ENCODE measurements around the gene CCIN.
A peak's percentile ranks its signal among the peaks of the same experiment; 100 is the strongest.
"Not testable (repeated sequence)": the region's sequence is repeated elsewhere in the genome, so short reads cannot be mapped to it uniquely, and the experiment has no call there.

Gene CCIN

DNA sequence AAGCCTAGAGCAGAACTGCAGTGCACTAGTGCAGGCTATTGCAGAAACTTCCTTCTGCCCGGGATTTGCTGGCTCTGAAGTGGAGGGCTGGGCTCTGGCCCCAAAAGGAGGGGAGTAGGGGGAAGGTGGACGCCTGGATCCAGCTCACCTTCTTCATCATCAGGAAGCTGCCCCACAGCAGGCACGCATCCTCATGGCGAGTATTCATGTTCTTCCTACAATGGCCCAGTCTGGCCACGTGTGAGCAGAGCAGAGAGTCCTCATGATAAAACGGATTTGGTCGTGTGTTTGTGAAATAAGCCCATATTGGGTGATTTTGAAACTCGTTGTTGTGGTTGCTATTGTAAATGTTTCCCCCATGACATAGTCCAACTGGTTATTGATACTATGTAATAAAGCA is 40.8 kb upstream of the CCIN start:
- no peak overlapping the region for H3K23ac ChIP-seq (ENCODE audit: low read depth, low read length, poor library complexity)
- DNase-seq (ENCODE audit: low spot score): no peak

GRCh38 chr9:36129139-36129538 is 40.0 kb upstream of the CCIN start:
- no peak overlapping the region for H4K8ac ChIP-seq (ENCODE audit: low read depth, low read length)
- H3K14ac ChIP-seq (ENCODE audit: low read length): no peak overlapping the region
- H2BK5ac ChIP-seq (ENCODE audit: low read length): no peak overlapping the region
- H4K91ac ChIP-seq (ENCODE audit: low read depth, low read length, poor library complexity): no peak overlapping the region
- H2BK12ac ChIP-seq (ENCODE audit: low read length): no peak overlapping the region
- no peak overlapping the region for H3K4ac ChIP-seq (ENCODE audit: low read length)
- no peak overlapping the region for H3K18ac ChIP-seq (ENCODE audit: low read length)
- no peak overlapping the region for H2AFZ ChIP-seq (ENCODE audit: low read length)
- no peak overlapping the region for H3K27ac ChIP-seq (replicated peaks; ENCODE audit: low read length)
- no peak overlapping the region for H3K9ac ChIP-seq (ENCODE audit: low read depth, low read length, poor library complexity)
- no peak overlapping the region for H3K4me3 ChIP-seq (ENCODE audit: low read length in 2 of 2)
- H2AK5ac ChIP-seq (ENCODE audit: low read depth, low read length): no peak overlapping the region
- WGBS, 2 donors (ENCODE audit: extremely low coverage in 2 of 2, insufficient read length in 2 of 2, insufficient replicate concordance in 1 of 2): no CpG with 5 or more reads among the region's 12 CpGs
- no peak overlapping the region for H2BK120ac ChIP-seq (ENCODE audit: low read depth, low read length)
- no peaks in the 10 kb centered on the region for H3K4me1 ChIP-seq (ENCODE audit: control insufficient read depth in 2 of 2, insufficient read depth in 1 of 2, low read depth in 1 of 2, low read length in 2 of 2)
- DNase-seq (ENCODE audit: low spot score): no peak
- no peak overlapping the region for H2BK15ac ChIP-seq (ENCODE audit: low read length)
- H3K9me3 ChIP-seq (replicated peaks in 1 of 2; ENCODE audit: control insufficient read depth in 2 of 2, insufficient read depth in 1 of 2, low read depth in 1 of 2, low read length in 2 of 2): no peaks in the 10 kb centered on the region
- no peaks in the 10 kb centered on the region for H3K79me1 ChIP-seq (ENCODE audit: low read depth, low read length)
- peaks cover 0 to under 1% of the 10 kb centered on the region in 2 donors for H3K36me3 ChIP-seq (replicated peaks in 1 of 2; ENCODE audit: control insufficient read depth in 2 of 2, insufficient read depth in 2 of 2, low read length in 2 of 2)
- H3K23ac ChIP-seq (ENCODE audit: low read depth, low read length, poor library complexity): no peak overlapping the region
- H3K4me2 ChIP-seq (ENCODE audit: insufficient read depth, low read length, poor library complexity, severe bottlenecking): no peak overlapping the region
- peaks cover 0 to 20% (median 0%) of the 10 kb centered on the region in 3 experiments for H3K27me3 ChIP-seq (ENCODE audit: control insufficient read depth in 3 of 3, insufficient read depth in 3 of 3, low read depth in 1 of 3, low read length in 3 of 3)

More for the DNA sequence above, 40.8 kb upstream of the CCIN start:
- Histone ChIP-seq H2BK120ac (ENCODE audit: low read depth, low read length) (no peak overlapping the region), H3K9ac (ENCODE audit: low read depth, low read length, poor library complexity) (no peak overlapping the region), H3K4me3 (ENCODE audit: low read length in 2 of 2) (peak overlapping the region in 1 of 2 donors; percentile 32), H3K4ac (ENCODE audit: low read length) (no peak overlapping the region), H3K4me1 (ENCODE audit: control insufficient read depth in 2 of 2, insufficient read depth in 1 of 2, low read depth in 1 of 2, low read length in 2 of 2) (no peaks in the 10 kb centered on the region), H3K9me3 (replicated peaks in 1 of 2; ENCODE audit: control insufficient read depth in 2 of 2, insufficient read depth in 1 of 2, low read depth in 1 of 2, low read length in 2 of 2) (no peaks in the 10 kb centered on the region), H4K91ac (ENCODE audit: low read depth, low read length, poor library complexity) (no peak overlapping the region), H3K27ac (replicated peaks; ENCODE audit: low read length) (no peak overlapping the region), H3K36me3 (replicated peaks in 1 of 2; ENCODE audit: control insufficient read depth in 2 of 2, insufficient read depth in 2 of 2, low read length in 2 of 2) (peaks cover 0 to 7% of the 10 kb centered on the region in 2 donors), H3K14ac (ENCODE audit: low read length) (peak overlapping the region; percentile 14), H2AK5ac (ENCODE audit: low read depth, low read length) (no peak overlapping the region), H3K18ac (ENCODE audit: low read length) (no peak overlapping the region), H2BK15ac (ENCODE audit: low read length) (no peak overlapping the region), H3K27me3 (ENCODE audit: control insufficient read depth in 3 of 3, insufficient read depth in 3 of 3, low read depth in 1 of 3, low read length in 3 of 3) (peaks cover 0 to 12% (median 0%) of the 10 kb centered on the region in 3 experiments), H3K4me2 (ENCODE audit: insufficient read depth, low read length, poor library complexity, severe bottlenecking) (no peak overlapping the region), H3K79me1 (ENCODE audit: low read depth, low read length) (no peaks in the 10 kb centered on the region), H2BK12ac (ENCODE audit: low read length) (no peak overlapping the region), H2AFZ (ENCODE audit: low read length) (no peak overlapping the region), H2BK5ac (ENCODE audit: low read length) (no peak overlapping the region), H4K8ac (ENCODE audit: low read depth, low read length) (no peak overlapping the region)
- no CpG with 5 or more reads among the region's 8 CpGs for WGBS, 2 donors (ENCODE audit: extremely low coverage in 2 of 2, insufficient read length in 2 of 2, insufficient replicate concordance in 1 of 2)

GRCh38 chr9:36131666-36132065 is 37.5 kb upstream of the CCIN start:
- not testable (repeated sequence) for H3K14ac ChIP-seq (ENCODE audit: low read length); H2BK120ac ChIP-seq (ENCODE audit: low read depth, low read length); H3K4me2 ChIP-seq (ENCODE audit: insufficient read depth, low read length, poor library complexity, severe bottlenecking); H3K4ac ChIP-seq (ENCODE audit: low read length); H4K8ac ChIP-seq (ENCODE audit: low read depth, low read length); H3K79me1 ChIP-seq (ENCODE audit: low read depth, low read length); H2AK5ac ChIP-seq (ENCODE audit: low read depth, low read length); H2BK15ac ChIP-seq (ENCODE audit: low read length); H3K27ac ChIP-seq (replicated peaks; ENCODE audit: low read length); H3K23ac ChIP-seq (ENCODE audit: low read depth, low read length, poor library complexity); H2AFZ ChIP-seq (ENCODE audit: low read length); H2BK5ac ChIP-seq (ENCODE audit: low read length); H2BK12ac ChIP-seq (ENCODE audit: low read length); H4K91ac ChIP-seq (ENCODE audit: low read depth, low read length, poor library complexity); H3K36me3 ChIP-seq (replicated peaks in 1 of 2; ENCODE audit: control insufficient read depth in 2 of 2, insufficient read depth in 2 of 2, low read length in 2 of 2); H3K4me1 ChIP-seq (ENCODE audit: control insufficient read depth in 2 of 2, insufficient read depth in 1 of 2, low read depth in 1 of 2, low read length in 2 of 2); H3K9me3 ChIP-seq (replicated peaks in 1 of 2; ENCODE audit: control insufficient read depth in 2 of 2, insufficient read depth in 1 of 2, low read depth in 1 of 2, low read length in 2 of 2); H3K4me3 ChIP-seq (ENCODE audit: low read length in 2 of 2); H3K9ac ChIP-seq (ENCODE audit: low read depth, low read length, poor library complexity); DNase-seq (ENCODE audit: low spot score); H3K18ac ChIP-seq (ENCODE audit: low read length)
- H3K27me3 ChIP-seq (ENCODE audit: control insufficient read depth in 3 of 3, insufficient read depth in 3 of 3, low read depth in 1 of 3, low read length in 3 of 3): peaks cover 0 to 38% (median 16%) of the 10 kb centered on the region in 3 experiments
- WGBS, 2 donors (ENCODE audit: extremely low coverage in 2 of 2, insufficient read length in 2 of 2, insufficient replicate concordance in 1 of 2): no CpG with 5 or more reads among the region's 7 CpGs

DNA sequence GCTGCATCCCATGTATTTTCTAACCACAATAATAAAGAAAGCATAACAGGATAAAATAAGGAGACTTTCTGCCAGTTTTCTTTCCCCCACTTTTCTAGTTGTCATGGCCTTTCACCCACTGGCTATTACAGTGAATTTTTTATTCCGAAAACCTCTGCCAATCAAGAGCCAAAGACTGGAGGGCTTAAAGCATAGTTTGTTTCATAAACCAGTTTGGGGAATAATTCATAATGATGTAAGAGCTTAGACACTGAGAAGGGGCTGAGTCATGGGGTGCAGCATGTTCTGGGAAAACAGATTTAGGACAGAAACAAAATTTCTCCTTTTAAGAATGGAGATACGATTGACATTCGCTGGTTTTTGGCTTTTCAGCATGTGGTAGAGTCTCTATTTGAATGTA is 37.1 kb upstream of the CCIN start:
- no peak overlapping the region for H4K8ac ChIP-seq (ENCODE audit: low read depth, low read length)
- H3K14ac ChIP-seq (ENCODE audit: low read length): no peak overlapping the region
- H3K4me1 ChIP-seq (ENCODE audit: control insufficient read depth in 2 of 2, insufficient read depth in 1 of 2, low read depth in 1 of 2, low read length in 2 of 2): peaks cover 7 to 9% of the 10 kb centered on the region in 2 donors
- no peak overlapping the region for H2BK15ac ChIP-seq (ENCODE audit: low read length)
- H2AFZ ChIP-seq (ENCODE audit: low read length): no peak overlapping the region
- no peak overlapping the region for H2BK120ac ChIP-seq (ENCODE audit: low read depth, low read length)
- no peak overlapping the region for H2AK5ac ChIP-seq (ENCODE audit: low read depth, low read length)
- no peak overlapping the region for H3K23ac ChIP-seq (ENCODE audit: low read depth, low read length, poor library complexity)
- no peak overlapping the region for H3K27ac ChIP-seq (replicated peaks; ENCODE audit: low read length)
- no peak overlapping the region for H2BK5ac ChIP-seq (ENCODE audit: low read length)
- H3K18ac ChIP-seq (ENCODE audit: low read length): no peak overlapping the region
- H3K4me2 ChIP-seq (ENCODE audit: insufficient read depth, low read length, poor library complexity, severe bottlenecking): no peak overlapping the region
- H3K4me3 ChIP-seq (ENCODE audit: low read length in 2 of 2): no peak overlapping the region
- H3K27me3 ChIP-seq (ENCODE audit: control insufficient read depth in 3 of 3, insufficient read depth in 3 of 3, low read depth in 1 of 3, low read length in 3 of 3): peaks cover 0 to 40% (median 19%) of the 10 kb centered on the region in 3 experiments
- no peaks in the 10 kb centered on the region for H3K36me3 ChIP-seq (replicated peaks in 1 of 2; ENCODE audit: control insufficient read depth in 2 of 2, insufficient read depth in 2 of 2, low read length in 2 of 2)
- H3K9me3 ChIP-seq (replicated peaks in 1 of 2; ENCODE audit: control insufficient read depth in 2 of 2, insufficient read depth in 1 of 2, low read depth in 1 of 2, low read length in 2 of 2): no peaks in the 10 kb centered on the region
- H2BK12ac ChIP-seq (ENCODE audit: low read length): no peak overlapping the region
- H3K4ac ChIP-seq (ENCODE audit: low read length): no peak overlapping the region
- no peak overlapping the region for H4K91ac ChIP-seq (ENCODE audit: low read depth, low read length, poor library complexity)
- no peaks in the 10 kb centered on the region for H3K79me1 ChIP-seq (ENCODE audit: low read depth, low read length)
- DNase-seq (ENCODE audit: low spot score): no peak
- WGBS, 2 donors (ENCODE audit: extremely low coverage in 2 of 2, insufficient read length in 2 of 2, insufficient replicate concordance in 1 of 2): no CpG with 5 or more reads among the region's 3 CpGs
- no peak overlapping the region for H3K9ac ChIP-seq (ENCODE audit: low read depth, low read length, poor library complexity)
